Activated T-cell treated with anti-CD3 and anti-CD28 coated beads, Interleukin-2, amount 50 U/mL, for 48 hours (primary cell): ENCODE measurements around the gene SYTL2.
"Not testable (repeated sequence)": the region's sequence is repeated elsewhere in the genome, so short reads cannot be mapped to it uniquely, and the experiment has no call there.

Source experiments
- DNase-seq, 2 experiments: peaks; one replicate each; pipeline ENCODE4 v3.0.0-alpha.2; 2020

SYTL2 gene

DNA sequence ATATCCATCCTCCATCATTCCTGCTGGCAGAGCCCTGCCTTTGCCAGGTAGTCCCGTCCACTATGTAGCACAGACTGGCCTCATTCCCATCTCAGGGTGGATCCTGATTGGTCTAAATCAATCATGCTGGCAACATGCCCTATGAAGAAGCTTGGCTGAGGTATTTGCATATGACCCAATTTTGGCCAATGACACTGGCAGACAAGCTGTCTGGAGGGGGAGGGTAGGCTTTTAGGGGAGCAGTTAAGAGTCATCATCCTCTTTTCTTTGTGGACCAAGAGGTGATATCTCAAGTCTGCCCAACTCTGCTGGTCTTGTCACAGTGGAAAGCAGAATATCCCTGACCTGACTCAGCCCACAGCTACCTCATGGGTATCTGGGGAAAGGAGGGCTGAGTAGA is 130.0 kb downstream of the SYTL2 start:
- DNase-seq = no peak

DNA sequence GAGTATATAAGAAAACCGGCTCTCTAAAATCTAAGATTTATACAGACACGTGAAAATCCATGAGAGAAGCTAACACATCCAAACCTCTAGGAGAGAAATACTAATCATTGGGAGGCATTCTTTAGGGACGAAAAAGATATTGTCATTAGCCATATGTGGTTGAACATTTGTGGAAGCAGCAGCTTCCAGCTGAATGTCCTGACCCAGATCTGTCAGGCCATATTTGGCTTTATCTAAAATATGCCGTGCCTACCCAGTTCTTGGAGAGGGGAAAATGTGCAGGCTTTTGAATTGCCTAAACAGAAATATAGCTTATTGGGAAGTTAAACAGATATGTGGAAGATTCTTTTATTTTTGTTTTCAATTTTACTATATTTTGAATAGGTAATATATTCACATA is 131.4 kb downstream of the SYTL2 start:
- no peak for DNase-seq

DNA sequence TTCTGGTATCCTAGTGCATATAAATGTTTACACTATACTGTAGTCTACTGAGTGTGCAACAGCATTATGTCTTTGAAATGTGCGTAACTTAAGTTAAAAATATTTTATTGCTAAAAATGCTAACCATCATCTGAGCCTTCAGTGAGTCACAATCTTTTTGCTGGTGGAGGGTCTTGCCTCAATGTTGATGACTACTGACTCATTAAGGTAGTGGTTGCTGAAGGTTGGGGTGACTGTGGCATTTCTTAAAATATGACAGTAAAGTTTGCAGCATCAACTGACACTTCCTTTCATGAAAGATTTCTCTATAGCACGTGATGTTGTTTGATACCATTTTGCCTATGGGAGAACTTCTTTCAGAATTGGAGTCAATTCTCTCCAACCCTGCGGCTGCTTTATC is 137.5 kb downstream of the SYTL2 start:
- no peak for DNase-seq

DNA sequence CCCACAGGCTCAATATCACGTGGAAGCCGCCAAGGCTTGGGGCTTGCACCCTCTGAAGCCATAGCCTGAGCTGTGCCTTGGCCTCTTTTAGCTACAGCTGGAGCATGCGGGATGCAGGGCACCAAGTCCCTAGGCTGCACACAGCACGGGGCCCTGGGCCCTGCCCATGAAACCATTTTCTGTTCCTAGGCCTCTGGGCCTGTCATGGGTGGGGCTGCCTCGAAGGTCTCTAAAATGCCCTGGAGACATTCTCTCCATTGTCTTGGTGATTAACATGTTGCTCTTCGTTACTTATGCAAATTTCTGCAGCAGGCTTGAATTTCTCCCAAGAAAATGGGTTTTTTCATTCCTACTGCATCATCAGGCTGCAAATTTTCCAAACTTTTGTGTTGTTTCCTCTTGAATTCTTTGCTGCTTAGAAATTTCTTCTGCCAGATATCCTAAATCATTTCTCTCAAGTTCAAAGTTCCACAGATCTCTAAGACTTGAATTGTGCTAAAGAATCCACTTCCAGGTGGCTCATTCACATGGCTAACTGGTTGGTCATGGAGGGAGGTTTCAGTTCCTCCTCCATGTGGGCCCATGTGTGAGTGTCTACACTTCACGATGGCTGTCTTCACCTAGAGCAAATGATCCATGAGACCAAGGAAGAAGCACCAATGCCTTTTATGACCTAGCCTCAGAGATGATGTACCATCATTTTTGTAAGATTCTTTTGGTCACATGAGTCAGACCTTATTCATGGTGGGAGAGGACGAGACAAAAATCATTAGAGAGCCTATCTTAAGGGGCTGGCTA is 138.6 kb downstream of the SYTL2 start:
- no peak for DNase-seq

- not testable (repeated sequence) for DNase-seq
Observed at GRCh38 chr11:85670949-85671663, 139.8 kb downstream of the SYTL2 start.

DNA sequence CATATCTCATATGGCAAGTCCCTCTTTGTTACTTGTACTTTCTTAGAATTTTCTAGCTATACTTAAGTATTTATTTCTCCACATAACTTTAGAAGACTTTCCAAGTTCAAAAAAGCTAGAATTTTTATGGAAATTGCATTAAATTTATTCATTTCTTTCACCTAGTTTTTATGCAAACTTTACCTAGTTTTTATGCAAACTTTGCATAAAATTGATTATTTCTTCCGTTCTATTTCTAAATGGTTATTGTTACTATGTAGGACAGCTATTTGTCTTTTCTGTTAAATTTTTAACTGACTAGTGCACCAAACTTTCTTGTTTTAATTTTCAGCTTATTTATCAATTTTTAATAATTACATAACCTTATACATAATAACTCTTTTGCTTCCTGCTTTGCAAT is 142.8 kb downstream of the SYTL2 start:
- DNase-seq = no peak

GRCh38 chr11:85666687-85667086 is 144.3 kb downstream of the SYTL2 start:
- no peak for DNase-seq

- no peak for DNase-seq
Observed at GRCh38 chr11:85665733-85666132, 145.2 kb downstream of the SYTL2 start.

- DNase-seq = peak; percentile 98 to 99
Observed at GRCh38 chr11:85664615-85665481, 146.1 kb downstream of the SYTL2 start, which contains the start of gene CREBZF. Gene CREBZF (minus strand): TSS chr11:85665129. CDS start chr11:85664875, 254 bp downstream.

DNA sequence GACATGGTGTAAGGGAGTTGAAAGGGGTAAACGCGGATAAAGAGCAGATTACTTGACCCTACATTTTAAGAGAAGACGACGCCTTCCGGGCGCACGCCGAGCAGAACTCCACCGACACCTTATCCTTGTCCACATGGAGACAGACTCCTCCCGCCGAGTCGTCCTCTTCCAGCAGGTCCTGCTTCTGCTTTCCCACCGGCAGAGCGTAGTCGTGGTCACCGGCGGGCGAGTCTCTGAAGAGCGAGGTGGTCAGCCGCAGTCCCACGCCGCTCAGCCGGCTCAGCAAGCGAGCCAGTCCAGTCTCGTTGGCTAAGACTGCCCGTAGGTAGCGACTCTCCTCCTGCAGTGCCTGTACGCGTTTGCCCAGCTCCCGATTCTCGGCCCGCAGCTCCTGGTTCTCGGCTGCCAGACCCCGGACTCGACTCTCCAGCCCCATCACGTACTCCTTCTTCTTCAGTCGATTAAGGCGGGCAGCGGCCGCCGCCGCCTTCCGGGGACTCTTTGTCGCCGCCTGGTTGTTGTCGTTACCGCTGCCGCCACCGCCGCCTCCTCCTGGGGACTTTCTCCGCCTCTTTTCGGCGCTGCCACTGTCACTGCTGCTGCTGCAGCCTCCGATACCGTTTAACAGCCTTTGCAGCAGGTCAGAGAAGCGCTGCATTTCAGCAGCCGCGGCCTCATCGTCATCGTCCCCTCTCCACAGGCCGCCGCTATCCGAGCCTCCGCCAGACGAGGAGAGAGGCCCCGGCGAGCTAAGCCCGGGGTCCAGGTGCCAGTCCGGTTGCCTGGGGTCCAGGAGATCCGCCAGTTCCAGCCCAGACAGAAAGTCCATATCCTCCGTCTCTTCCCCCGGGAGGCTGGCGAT is 147.0 kb downstream of the SYTL2 start:
- DNase-seq = peak; percentile 88 to 91

DNA sequence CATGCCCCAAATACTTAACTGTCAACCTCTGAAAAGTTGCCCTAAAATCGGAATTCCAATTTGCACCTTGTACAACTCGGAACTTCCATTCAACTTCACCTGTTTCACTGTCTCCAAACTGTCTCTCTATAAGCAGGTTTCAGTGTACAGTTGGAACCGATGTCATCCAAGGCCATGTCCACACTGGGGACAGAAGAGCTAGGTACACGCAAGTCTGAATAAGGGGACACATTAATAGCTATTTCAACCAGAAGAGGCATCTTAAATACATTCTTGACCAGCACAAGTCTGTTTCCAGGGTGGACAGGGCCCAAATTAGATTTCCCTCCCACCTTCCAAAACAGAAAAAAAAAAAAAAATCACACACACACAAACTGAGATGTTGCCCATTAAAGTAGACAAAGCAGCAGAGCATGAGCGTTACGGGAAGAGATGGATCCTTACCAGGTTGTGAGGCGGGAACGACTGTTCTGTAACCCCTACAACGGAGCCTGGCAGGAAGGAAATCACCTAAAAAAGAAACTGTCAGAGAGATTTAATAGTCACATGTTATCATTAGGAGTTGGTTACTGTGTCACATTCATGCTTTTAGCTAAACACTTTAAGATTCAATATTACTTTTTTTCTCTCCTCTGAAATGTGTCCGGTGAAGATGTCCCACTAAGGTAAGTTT is 147.7 kb downstream of the SYTL2 start:
- DNase-seq = no peak

DNA sequence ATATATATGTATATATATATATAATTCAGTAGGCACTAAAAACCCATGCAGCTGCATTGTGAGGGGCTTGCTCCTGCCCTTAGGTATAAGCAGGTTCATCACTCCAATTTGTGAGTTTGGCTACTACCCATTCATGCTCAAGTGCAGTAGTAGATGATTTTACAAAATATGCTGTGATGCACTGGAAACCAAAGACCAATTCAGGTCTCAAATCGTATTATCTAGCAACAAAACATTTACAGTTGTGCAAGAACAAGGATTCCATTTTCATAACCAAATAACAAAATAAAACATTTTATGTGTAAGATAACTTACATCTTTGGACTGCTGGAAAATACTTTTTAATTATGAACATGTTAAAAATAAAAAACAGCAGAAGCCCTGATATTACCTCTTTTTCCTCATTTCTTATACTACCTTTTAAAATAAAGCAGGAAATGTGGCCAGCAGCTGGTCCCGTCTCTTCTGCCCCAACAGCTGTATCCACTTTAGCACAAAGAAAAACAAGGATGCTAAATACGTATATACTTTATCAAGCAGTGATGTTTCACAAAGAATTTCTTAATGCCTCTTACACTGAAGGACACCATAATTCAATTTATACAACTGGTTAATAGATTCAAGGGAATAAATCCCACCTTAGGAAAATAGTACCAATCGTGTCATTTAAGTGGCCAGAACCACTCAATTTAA is 148.8 kb downstream of the SYTL2 start:
- DNase-seq = no peak

GRCh38 chr11:85658180-85658579 is 152.8 kb downstream of the SYTL2 start:
- no peak for DNase-seq

DNA sequence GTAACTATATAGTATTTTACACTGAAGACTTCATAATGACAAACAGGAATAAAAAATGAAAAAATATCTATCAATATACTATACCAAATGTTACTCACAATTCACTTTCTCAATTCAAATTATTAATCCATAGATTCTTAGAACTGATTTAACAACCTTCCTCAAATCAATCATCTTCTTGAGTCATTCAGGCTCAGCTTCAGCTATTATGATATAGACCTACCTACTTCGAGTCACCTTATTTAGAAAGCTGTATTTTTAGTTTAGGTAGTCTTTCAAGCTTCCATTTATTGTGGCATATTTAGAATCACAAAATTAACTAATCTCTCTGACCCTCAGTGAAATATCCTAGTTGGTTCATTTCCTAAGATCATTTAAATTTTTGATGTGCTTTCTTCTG is 154.2 kb downstream of the SYTL2 start:
- no peak for DNase-seq

DNA sequence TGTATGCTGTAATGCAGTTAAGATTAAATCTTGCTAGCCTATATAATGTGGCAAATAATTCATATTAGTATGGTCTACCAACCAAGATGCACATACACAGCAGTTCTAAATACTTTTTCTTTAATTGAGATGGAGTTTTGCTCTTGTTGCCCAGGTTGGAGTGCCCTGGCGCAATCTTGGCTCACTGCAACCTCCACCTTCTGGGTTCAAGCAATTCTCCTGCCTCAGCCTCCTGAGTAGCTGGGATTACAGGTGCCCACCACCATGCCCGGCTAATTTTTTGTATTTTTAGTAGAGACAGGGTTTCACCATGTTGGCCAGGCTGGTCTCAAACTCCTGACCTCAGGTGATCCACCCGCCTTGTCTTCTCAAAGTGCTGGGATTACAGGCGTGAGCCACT is 156.6 kb downstream of the SYTL2 start:
- DNase-seq = not testable (repeated sequence)

- no peak for DNase-seq
Observed at GRCh38 chr11:85652786-85653447, 158.0 kb downstream of the SYTL2 start.

DNA sequence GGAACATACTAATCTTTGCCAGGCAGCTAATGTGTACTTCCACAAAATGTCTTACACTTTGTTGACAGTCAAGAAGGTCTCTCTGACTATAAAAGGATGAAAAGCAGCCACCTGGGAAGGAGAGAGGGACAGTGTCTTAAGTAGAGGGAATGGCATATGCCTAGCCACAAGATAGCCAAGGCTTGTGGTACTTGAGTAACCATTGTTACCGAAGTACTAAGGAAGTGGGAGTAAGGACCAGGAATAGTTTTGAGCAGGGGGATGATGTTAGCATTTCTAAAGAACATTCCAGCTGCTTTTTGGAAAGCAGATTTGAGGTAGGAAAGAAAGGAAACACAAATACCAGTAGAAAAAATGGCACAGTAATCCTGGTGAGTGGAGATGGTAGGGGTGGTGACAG is 159.8 kb downstream of the SYTL2 start:
- DNase-seq = no peak

DNA sequence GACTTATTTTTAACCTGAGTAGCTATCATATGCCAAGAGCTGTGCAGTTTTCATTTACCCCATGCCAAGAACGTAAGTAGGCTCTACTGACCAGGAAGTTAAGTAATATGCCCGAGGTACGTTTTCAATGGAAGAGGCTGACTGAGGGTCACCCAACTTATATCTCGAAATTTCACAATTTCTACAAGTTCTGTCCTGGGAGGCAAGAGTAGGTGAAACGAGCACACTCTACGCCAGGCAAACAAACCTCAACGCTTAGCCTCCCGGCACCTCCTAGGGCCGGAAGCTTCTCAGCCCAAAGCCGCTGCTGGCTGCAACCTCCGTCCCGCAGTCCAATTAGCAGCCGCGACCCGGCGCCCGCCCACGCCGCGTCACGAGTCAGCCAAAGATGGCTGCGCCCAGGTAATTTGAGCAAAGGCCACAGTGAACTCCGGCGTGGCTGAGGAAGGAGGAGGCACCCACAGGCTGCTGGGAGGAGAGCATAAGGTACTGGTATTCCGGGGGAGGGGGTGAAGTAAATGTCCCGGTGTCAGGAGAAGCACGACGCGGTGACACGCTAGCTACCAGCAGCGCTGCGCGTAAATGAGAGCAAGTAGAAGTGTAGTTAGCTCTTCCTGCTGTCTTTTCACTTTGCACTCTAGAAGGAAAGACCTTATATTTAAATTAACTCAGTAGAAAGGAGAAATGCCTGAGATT is 163.2 kb downstream of the SYTL2 start, which contains the start of gene TMEM126A:
Gene TMEM126A (plus strand): TSS at position 364 of the 696 bp plus-strand sequence. CDS start 2,289 bp downstream, outside the sequence.
- peak; percentile 94 for DNase-seq

DNA sequence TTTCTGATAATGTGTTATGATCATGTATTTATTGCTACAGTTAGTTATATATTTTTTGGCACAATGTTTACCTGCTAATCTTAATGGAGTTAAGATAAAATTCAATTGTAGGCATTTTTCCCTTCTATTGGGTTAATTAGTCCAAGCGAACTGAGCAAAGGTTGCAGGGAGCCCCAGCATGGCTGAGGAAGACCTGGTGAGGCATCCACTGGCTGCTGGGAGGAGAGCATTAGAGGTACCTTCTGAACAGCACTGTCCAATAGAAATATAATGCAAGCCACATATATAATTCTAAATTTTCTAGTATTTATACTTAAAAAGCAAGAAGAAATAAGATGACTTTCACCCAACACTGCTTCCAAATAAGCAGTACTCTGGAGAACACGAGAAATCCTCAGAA is 163.9 kb downstream of the SYTL2 start:
- DNase-seq = no peak
